IPS-NIHi7 (cell line): ENCODE measurements around the gene MUC5AC.
"Not testable (repeated sequence)": the region's sequence is repeated elsewhere in the genome, so short reads cannot be mapped to it uniquely, and the experiment has no call there.

ENCODE experiments used
- DNase-seq: peaks from one replicate; pipeline ENCODE4 v3.0.0; 2012; ENCODE audit warnings: mixed read lengths; ENCODE audit errors: extremely low spot score

The MUC5AC gene

GRCh38 chr11:1162491-1163311 lies 4.9 kb downstream of the MUC5AC start:
- DNase-seq = peak; percentile 9

GRCh38 chr11:1163321-1163910 lies 5.7 kb downstream of the MUC5AC start:
- peak; percentile 9 for DNase-seq

- peak; percentile 13 for DNase-seq
These were observed 6.4 kb downstream of the MUC5AC start for GRCh38 chr11:1163911-1164735.

GRCh38 chr11:1164779-1165255 lies 7.1 kb downstream of the MUC5AC start:
- DNase-seq = not testable (repeated sequence)

- peak; percentile 8 for DNase-seq
These were observed 7.7 kb downstream of the MUC5AC start for GRCh38 chr11:1165256-1166041.

GRCh38 chr11:1167256-1167655 lies 9.5 kb downstream of the MUC5AC start:
- DNase-seq = peak; percentile 8

GRCh38 chr11:1167751-1168231 lies 10.0 kb downstream of the MUC5AC start:
- no peak for DNase-seq

GRCh38 chr11:1168256-1168655 lies 10.5 kb downstream of the MUC5AC start:
- DNase-seq = no peak

GRCh38 chr11:1168721-1169161 lies 11.0 kb downstream of the MUC5AC start:
- no peak for DNase-seq

- no peak for DNase-seq
These were observed 13.7 kb downstream of the MUC5AC start for GRCh38 chr11:1171223-1171984.

- DNase-seq = no peak
These were observed 14.4 kb downstream of the MUC5AC start for GRCh38 chr11:1171985-1172728.

- no peak for DNase-seq
These were observed 15.0 kb downstream of the MUC5AC start for GRCh38 chr11:1172729-1173117.

- DNase-seq = not testable (repeated sequence)
These were observed 15.6 kb downstream of the MUC5AC start for GRCh38 chr11:1173396-1173795.

GRCh38 chr11:1174441-1175370 lies 17.0 kb downstream of the MUC5AC start:
- DNase-seq = no peak

GRCh38 chr11:1175461-1176223 lies 17.9 kb downstream of the MUC5AC start:
- DNase-seq = no peak

GRCh38 chr11:1176224-1177019 lies 18.7 kb downstream of the MUC5AC start:
- DNase-seq = no peak
